AG04450 (cell line): Measurements from ENCODE around the gene TYMS. TPM values are rescaled to one million over a fixed set of nuclear protein-coding genes. Genes with fewer than 3 reads are reported as not detected.

Experiments used
- CTCF ChIA-PET: fragments of 300-600, 350-600 bp; formaldehyde crosslinking; extraction: SDS; loops from one replicate; lab custom pipeline; 2022; ENCODE audit warnings: antibody characterized with exemption, inconsistent platforms; lab: Charles Lee
- POLR2A ChIA-PET: fragments of 350-600 bp; formaldehyde crosslinking; extraction: SDS; loops from one replicate; lab custom pipeline; 2021; ENCODE audit warnings: antibody characterized with exemption, inconsistent platforms; lab: Yijun Ruan, JAX
- DNase-seq: peaks from one replicate; pipeline ENCODE4 v3.0.0-alpha.2; 2011; ENCODE audit warnings: low read depth, low spot score
- H3K27ac ChIP-seq: one replicate; pipeline ENCODE4 v1.5.1; 2012; ENCODE audit warnings: low read depth, low read length, control low read depth
- H3K27me3 ChIP-seq: one replicate; pipeline ENCODE4 v1.6.0; 2012; ENCODE audit warnings: low read length; ENCODE audit not compliant: control insufficient read depth, insufficient read depth
- H3K4me3 ChIP-seq: 2 replicates; pipeline ENCODE4 v1.5.1; 2011; ENCODE audit warnings: mild to moderate bottlenecking, low read depth, low read length, control low read depth
- H3K9me3 ChIP-seq: 2 replicates; pipeline ENCODE4 v1.5.1; 2012; ENCODE audit warnings: low read length; ENCODE audit not compliant: control insufficient read depth, insufficient read depth
- CTCF ChIP-seq: IDR thresholded peaks from 2 replicates; pipeline ENCODE4 v1.5.1; 2011; ENCODE audit warnings: low read depth, low read length, control low read depth, inconsistent platforms
- polyA plus RNA-seq: library from polyadenylated mRNA; depleted of rRNA; stranded (reverse); fragments of >200 nt; gene quantifications from 2 replicates; pipeline ENCODE4 v1.2.3, GENCODE V29; 2011

Gene TYMS
- polyA plus RNA-seq, 1 experiment: 43.0 TPM

- no peak for DNase-seq
- Histone ChIP-seq H3K9me3 (no peaks in the 10 kb centered on the region), H3K4me3 (no peak overlapping the region), H3K27ac (no peak overlapping the region), H3K27me3 (peaks cover 32% of the 10 kb centered on the region)
- POLR2A ChIA-PET: no interaction called here
- CTCF ChIA-PET: interaction anchor here (7.2 kb wide), 1 partner anchor 11 kb away, joined by 48 read pairs; no protein-coding TSS in a partner anchor
- TF ChIP-seq CTCF: no peak
These were observed 43.3 kb upstream of the TYMS start for GRCh38 chr18:614193-614592.

GRCh38 chr18:615092-615521 is 42.3 kb upstream of the TYMS start:
- Histone ChIP-seq H3K27ac (no peak overlapping the region), H3K4me3 (no peak overlapping the region), H3K9me3 (no peaks in the 10 kb centered on the region), H3K27me3 (peaks cover 32% of the 10 kb centered on the region)
- ChIA-PET POLR2A (no interaction called here), CTCF (interaction anchor here (0.6 to 7.2 kb wide), 10 partner anchors 11 to 389 kb away, joined by 3 to 48 read pairs (median 8); no protein-coding TSS in a partner anchor)
- no peak for TF ChIP-seq CTCF
- no peak for DNase-seq

- Histone ChIP-seq H3K27ac (no peak overlapping the region), H3K4me3 (no peak overlapping the region), H3K9me3 (no peaks in the 10 kb centered on the region), H3K27me3 (peaks cover 29% of the 10 kb centered on the region)
- no peak for TF ChIP-seq CTCF
- ChIA-PET CTCF (interaction anchor here (0.6 to 7.2 kb wide), 11 partner anchors 10 to 390 kb away, joined by 3 to 48 read pairs (median 6); no protein-coding TSS in a partner anchor), POLR2A (no interaction called here)
- no peak for DNase-seq
These were observed 41.7 kb upstream of the TYMS start for GRCh38 chr18:615773-616172.

GRCh38 chr18:616380-616995 is 41.0 kb upstream of the TYMS start:
- no peaks in the 10 kb centered on the region for H3K9me3 ChIP-seq
- peaks cover 29% of the 10 kb centered on the region for H3K27me3 ChIP-seq
- TF ChIP-seq CTCF: peak; percentile 78
- POLR2A ChIA-PET: no interaction called here
- CTCF ChIA-PET: interaction anchor here (0.6 to 7.2 kb wide), 13 partner anchors 9 to 357 kb away, joined by 3 to 48 read pairs (median 6); no protein-coding TSS in a partner anchor
- no peak for DNase-seq
- no peak overlapping the region for H3K27ac ChIP-seq
- no peak overlapping the region for H3K4me3 ChIP-seq

GRCh38 chr18:617970-618504 is 39.4 kb upstream of the TYMS start:
- ChIA-PET POLR2A (interaction anchor here (0.6 kb wide), 2 partner anchors 223 to 224 kb away, joined by 4 read pairs; no protein-coding TSS in a partner anchor), CTCF (interaction anchor here (0.5 to 7.2 kb wide), 12 partner anchors 8 to 350 kb away, joined by 4 to 50 read pairs (median 6); partner anchors contain the start of gene THOC1)
- no peaks in the 10 kb centered on the region for H3K9me3 ChIP-seq
- no peak overlapping the region for H3K4me3 ChIP-seq
- H3K27me3 ChIP-seq: peaks cover 31% of the 10 kb centered on the region
- no peak for TF ChIP-seq CTCF
- no peak for DNase-seq
- H3K27ac ChIP-seq: no peak overlapping the region
